HUES64 (cell line): ENCODE results near the gene ZNRF4. TPM values are rescaled to one million over a fixed set of nuclear protein-coding genes. Genes with fewer than 3 reads are reported as not detected.
"Not testable (repeated sequence)": the region's sequence is repeated elsewhere in the genome, so short reads cannot be mapped to it uniquely, and the experiment has no call there.

Source experiments
- H3K27ac ChIP-seq: 2 replicates; pipeline ENCODE4 v1.7.0; 2013; ENCODE audit warnings: low read depth, low read length, inconsistent platforms
- H3K27me3 ChIP-seq: 2 replicates; pipeline ENCODE4 v1.6.1; 2013; ENCODE audit warnings: mild to moderate bottlenecking, low read length; ENCODE audit not compliant: insufficient read depth
- H3K36me3 ChIP-seq: 2 replicates; pipeline ENCODE4 v1.6.1; 2013; ENCODE audit warnings: mild to moderate bottlenecking, low read length; ENCODE audit not compliant: insufficient read depth
- H3K4me1 ChIP-seq: 2 replicates; pipeline ENCODE4 v1.6.1; 2013; ENCODE audit warnings: mild to moderate bottlenecking, low read length, moderate library complexity; ENCODE audit not compliant: insufficient read depth
- H3K4me3 ChIP-seq: 2 replicates; pipeline ENCODE4 v1.5.1; 2013; ENCODE audit warnings: mild to moderate bottlenecking, low read length, moderate library complexity
- H3K9ac ChIP-seq: 2 replicates; pipeline ENCODE4 v1.6.1; 2013; ENCODE audit warnings: mild to moderate bottlenecking, low read depth, low read length
- H3K9me3 ChIP-seq: 2 replicates; pipeline ENCODE4 v1.6.1; 2013; ENCODE audit warnings: low read depth, low read length; ENCODE audit not compliant: insufficient read depth
- WGBS: fragments of 150-250, 120-280 bp; methylation state at CpG from one replicate; pipeline ENCODE4 v1.1.7; 2013; ENCODE audit warnings: missing lambda C conversion rate; 5-methylcytosine and 5-hydroxymethylcytosine counted together
- polyA plus RNA-seq, 2 experiments: library from polyadenylated mRNA; stranded (reverse); fragments of 50-300 nt; gene quantifications; one replicate each; pipeline ENCODE4 v1.2.3, GENCODE V29; 2013

Gene ZNRF4, protein sequence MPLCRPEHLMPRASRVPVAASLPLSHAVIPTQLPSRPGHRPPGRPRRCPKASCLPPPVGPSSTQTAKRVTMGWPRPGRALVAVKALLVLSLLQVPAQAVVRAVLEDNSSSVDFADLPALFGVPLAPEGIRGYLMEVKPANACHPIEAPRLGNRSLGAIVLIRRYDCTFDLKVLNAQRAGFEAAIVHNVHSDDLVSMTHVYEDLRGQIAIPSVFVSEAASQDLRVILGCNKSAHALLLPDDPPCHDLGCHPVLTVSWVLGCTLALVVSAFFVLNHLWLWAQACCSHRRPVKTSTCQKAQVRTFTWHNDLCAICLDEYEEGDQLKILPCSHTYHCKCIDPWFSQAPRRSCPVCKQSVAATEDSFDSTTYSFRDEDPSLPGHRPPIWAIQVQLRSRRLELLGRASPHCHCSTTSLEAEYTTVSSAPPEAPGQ
- not detected for polyA plus RNA-seq (2013, experiment 1 of 2)
- not detected for polyA plus RNA-seq (2013, experiment 2 of 2)

GRCh38 chr19:5455367-5456129, at the start of gene ZNRF4:
Gene ZNRF4 (plus strand): TSS chr19:5455417. CDS start chr19:5455492, 75 bp downstream.
- Histone ChIP-seq H3K27ac (no peak within 1 kb of the TSS), H3K9ac (no peak within 1 kb of the TSS), H3K4me1 (no peaks in the 10 kb centered on the region), H3K4me3 (no peak within 1 kb of the TSS), H3K36me3 (no peaks in the 10 kb centered on the region), H3K27me3 (no peaks in the 10 kb centered on the region), H3K9me3 (no peaks in the 10 kb centered on the region)
- WGBS, result 95% methylated on average over 62 of the region's 62 CpGs

DNA sequence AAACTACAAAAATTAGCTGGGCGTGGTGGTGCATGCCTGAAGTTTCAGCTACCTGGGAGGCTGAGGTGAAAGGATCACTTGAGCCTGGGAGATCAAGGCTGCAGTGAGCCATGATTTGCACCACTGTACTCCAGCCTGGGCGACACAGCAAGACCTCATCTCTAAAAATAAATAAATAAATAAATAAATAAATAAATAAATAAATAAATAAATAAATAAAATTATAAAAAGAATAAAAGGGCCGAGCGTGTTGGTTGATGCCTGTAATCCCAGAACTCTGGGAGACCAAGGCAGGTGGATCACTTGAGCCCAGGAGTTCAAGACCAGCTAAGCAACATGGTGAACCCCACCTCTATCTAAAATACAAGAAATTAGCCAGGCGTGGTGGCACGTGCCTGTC, 49.0 kb upstream of the ZNRF4 start:
- not testable (repeated sequence) for H3K27me3 ChIP-seq, H3K4me1 ChIP-seq, H3K4me3 ChIP-seq, H3K36me3 ChIP-seq, H3K27ac ChIP-seq, H3K9me3 ChIP-seq, H3K9ac ChIP-seq
- WGBS, result 93% methylated on average over 5 of the region's 6 CpGs

DNA sequence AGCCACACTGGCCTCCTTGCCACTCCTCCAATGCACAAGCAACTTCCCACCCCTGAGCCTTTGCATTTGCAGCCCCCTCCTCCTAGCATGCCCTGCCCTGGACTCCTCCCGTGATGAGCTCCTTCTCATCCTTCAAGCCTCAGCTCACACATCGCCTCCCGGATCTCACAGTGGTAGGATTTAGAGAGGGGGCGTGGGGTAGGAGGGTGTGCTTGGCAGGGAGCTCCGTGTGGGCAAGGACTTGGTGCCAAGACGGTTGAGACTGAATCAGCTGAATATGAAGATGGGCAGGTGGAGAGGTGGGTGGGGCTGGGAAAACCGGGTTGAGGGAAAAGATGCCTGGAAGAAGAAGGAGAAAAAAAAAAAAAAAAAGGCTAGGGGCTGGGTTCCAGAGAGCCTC, 48.4 kb upstream of the ZNRF4 start:
- peaks cover 9% of the 10 kb centered on the region for H3K27me3 ChIP-seq
- no peaks in the 10 kb centered on the region for H3K36me3 ChIP-seq
- no peak overlapping the region for H3K4me3 ChIP-seq
- WGBS, result 61% methylated on average over 7 of the region's 7 CpGs
- H3K4me1 ChIP-seq, result peaks cover 5% of the 10 kb centered on the region; the same call in 1 of the 2 replicates
- H3K27ac ChIP-seq, result no peak overlapping the region
- H3K9me3 ChIP-seq, result peaks cover 9% of the 10 kb centered on the region
- no peak overlapping the region for H3K9ac ChIP-seq

DNA sequence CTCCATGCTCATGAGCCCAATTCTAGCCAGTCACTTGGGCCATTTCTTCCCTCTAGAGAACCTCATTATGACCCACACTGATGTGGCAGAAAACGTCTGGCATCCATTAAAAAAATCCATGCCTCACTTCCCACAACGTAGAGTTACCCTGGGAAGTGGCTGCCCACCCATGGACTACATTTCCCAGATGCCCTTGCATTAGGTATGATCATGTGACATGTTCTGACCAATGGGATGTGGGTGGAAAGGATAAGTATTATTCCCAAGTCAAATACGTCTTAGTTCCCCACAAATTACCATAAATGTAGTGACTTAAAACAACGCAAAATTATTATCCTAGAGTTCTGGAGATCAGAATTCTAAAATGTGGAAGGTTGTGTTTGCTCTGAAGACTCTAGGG, 47.9 kb upstream of the ZNRF4 start:
- Histone ChIP-seq H3K27me3 (peaks cover 9% of the 10 kb centered on the region), H3K4me1 (peaks cover 5% of the 10 kb centered on the region; the same call in 1 of the 2 replicates), H3K36me3 (no peaks in the 10 kb centered on the region), H3K27ac (no peak overlapping the region), H3K9ac (no peak overlapping the region), H3K4me3 (no peak overlapping the region), H3K9me3 (peaks cover 9% of the 10 kb centered on the region)
- WGBS, result 18% methylated on average over 2 of the region's 4 CpGs

DNA sequence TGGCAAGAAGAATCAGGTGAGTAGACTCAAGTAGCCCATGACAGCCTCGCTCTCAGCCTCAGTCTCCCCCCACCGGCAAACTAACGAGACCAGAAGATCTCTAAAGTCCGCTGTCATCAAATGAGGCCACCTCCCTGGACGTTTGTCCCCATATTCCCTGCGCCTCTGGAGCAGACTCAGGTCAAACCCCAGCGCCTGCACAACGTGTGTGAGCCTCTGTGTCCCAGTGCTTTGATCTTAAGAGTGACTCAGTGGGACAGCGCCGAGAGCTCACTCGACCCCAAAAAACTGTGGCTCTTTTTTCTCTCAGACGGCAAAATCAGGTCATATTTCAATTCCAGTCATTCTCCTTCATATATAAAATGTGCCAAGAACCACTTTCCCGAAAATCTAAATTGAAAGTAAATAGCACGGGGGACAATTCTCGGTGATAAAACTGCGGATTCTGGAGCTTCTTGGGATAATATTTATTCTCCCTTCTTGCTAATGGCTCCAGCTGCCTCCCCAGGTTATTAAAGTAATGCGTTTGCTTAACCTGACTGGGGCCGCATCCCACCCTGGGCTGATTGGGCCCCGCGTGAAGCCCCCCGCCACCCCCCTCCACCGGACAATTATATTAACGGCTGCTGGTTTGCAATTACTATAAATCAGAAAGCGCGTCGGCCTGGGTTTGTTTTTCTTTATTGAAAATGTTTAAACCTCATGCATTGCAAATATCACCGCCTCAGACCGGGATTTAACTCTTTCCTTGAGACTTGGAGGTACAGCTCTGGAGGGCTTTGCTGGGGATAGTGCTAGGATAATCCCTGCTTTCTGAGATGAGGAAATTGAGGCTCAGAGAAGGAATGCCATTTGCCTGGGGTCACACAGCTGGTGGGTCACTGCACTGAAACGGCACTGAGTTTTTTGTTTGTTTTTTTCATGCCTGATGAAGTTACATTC, 37.5 kb upstream of the ZNRF4 start:
- H3K36me3 ChIP-seq, result no peaks in the 10 kb centered on the region
- H3K27me3 ChIP-seq, result no peaks in the 10 kb centered on the region
- WGBS, result 74% methylated on average over 29 of the region's 29 CpGs
- no peaks in the 10 kb centered on the region for H3K9me3 ChIP-seq
- H3K4me3 ChIP-seq, result no peak overlapping the region
- peaks cover 4% of the 10 kb centered on the region; the same call in 1 of the 2 replicates for H3K4me1 ChIP-seq
- H3K27ac ChIP-seq, result no peak overlapping the region
- H3K9ac ChIP-seq, result no peak overlapping the region

DNA sequence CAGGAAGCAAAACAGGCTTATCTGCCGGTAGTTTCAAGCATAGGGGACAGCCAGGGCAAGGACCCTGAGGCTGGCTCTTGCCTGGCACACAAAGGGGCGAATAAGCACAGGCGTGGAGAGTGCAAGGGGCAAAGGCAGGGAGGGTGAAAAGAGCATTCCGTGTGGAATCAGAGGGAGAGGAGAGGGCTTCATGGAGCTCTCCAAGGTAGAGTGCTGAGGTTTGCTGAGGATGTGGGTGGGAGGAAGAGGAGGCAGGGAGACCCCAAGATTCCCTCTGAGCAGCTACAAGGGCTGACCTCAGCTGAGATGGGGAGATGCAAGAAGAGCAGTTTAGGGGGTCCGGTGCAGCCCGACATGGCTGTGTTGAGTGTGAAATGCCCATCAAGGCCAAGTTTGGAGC, 36.5 kb upstream of the ZNRF4 start:
- H3K27ac ChIP-seq, result no peak overlapping the region
- WGBS, result 72% methylated on average over 6 of the region's 6 CpGs
- H3K4me1 ChIP-seq, result peaks cover 4% of the 10 kb centered on the region; the same call in 1 of the 2 replicates
- H3K36me3 ChIP-seq, result no peaks in the 10 kb centered on the region
- no peak overlapping the region for H3K9ac ChIP-seq
- H3K4me3 ChIP-seq, result no peak overlapping the region
- H3K27me3 ChIP-seq, result no peaks in the 10 kb centered on the region
- H3K9me3 ChIP-seq, result no peaks in the 10 kb centered on the region

- Histone ChIP-seq H3K27me3 (peaks cover 3% of the 10 kb centered on the region; the same call in 1 of the 2 replicates), H3K4me3 (no peak overlapping the region), H3K4me1 (peaks cover 4% of the 10 kb centered on the region; the same call in 1 of the 2 replicates), H3K9me3 (no peaks in the 10 kb centered on the region), H3K27ac (no peak overlapping the region), H3K36me3 (no peaks in the 10 kb centered on the region), H3K9ac (no peak overlapping the region)
- 34% methylated on average over 6 of the region's 7 CpGs for WGBS
These were observed 34.3 kb upstream of the ZNRF4 start for GRCh38 chr19:5420953-5421352.

DNA sequence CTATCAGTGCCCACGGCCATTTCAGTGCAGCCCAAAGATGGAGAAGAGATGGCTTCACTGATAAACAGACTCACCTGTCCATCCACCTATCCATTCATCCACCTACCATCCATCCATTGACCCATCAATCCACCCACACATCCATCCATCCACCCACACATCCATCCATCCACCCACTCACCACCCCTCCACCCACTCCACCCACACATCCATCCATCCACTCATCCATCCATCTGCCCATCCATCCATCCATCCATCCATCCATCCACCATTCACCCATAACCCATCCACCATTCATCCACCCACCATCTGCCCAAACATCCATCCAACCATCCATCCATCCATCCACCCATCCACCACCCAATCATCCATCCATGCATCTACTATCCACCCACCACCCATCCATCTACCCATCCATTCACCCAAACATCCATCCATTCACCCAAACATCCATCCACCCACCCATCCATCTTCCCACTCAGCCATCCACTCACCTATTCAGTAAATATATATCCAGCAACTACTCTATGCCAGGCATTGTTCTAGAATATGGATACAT, 31.6 kb upstream of the ZNRF4 start:
- Histone ChIP-seq H3K4me3 (no peak overlapping the region), H3K27ac (no peak overlapping the region), H3K4me1 (no peaks in the 10 kb centered on the region), H3K9ac (no peak overlapping the region), H3K36me3 (no peaks in the 10 kb centered on the region), H3K9me3 (no peaks in the 10 kb centered on the region), H3K27me3 (peaks cover 7% of the 10 kb centered on the region; the same call in 1 of the 2 replicates)
- 96% methylated on average over 1 of the region's 1 CpG for WGBS

DNA sequence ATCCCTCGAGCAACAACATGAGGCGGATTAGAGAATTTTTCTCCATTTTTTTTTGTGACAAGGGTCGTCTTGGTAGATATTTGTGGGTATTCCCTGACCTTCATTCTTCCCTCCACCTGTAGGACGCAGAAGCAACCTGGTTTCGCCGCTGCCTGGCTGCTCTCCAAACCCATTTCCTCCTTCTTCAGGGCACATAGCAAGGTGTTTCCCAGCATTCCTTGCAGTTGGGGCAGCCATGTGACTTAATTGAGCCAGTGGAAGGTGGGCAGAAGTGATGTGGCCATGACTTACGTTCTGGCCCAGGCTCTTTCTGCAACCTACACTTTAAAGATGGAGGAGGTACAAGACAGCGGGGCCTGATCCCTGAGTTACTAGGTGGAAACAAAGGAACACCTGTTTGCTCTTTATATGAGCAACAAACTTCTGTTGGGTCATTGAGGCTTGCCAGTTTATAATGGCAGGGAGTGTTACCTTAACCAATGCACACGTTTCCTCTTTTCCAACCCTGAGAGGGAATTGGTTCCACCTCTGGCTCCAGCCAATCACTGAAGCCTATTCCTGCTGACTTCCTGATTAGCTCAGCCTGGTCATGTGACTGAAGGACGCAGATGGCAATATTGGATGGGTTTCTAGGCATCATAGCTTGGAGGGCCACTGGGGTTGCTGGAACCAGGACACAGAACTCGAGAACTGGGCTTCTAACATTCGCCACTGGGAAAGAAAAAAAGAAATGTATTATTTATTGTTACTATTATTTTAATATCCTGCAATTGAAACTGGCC, 30.8 kb upstream of the ZNRF4 start:
- 85% methylated on average over 11 of the region's 12 CpGs for WGBS
- H3K4me3 ChIP-seq, result no peak overlapping the region

GRCh38 chr19:5425260-5425659, 30.0 kb upstream of the ZNRF4 start:
- Histone ChIP-seq H3K9me3 (no peaks in the 10 kb centered on the region), H3K4me3 (no peak overlapping the region), H3K9ac (no peak overlapping the region), H3K36me3 (no peaks in the 10 kb centered on the region), H3K27me3 (peaks cover 7% of the 10 kb centered on the region; the same call in 1 of the 2 replicates), H3K27ac (no peak overlapping the region), H3K4me1 (no peaks in the 10 kb centered on the region)
- 80% methylated on average over 1 of the region's 1 CpG for WGBS

More for the DNA sequence above, 30.8 kb upstream of the ZNRF4 start:
- Histone ChIP-seq H3K4me1 (no peaks in the 10 kb centered on the region), H3K9ac (no peak overlapping the region), H3K27ac (no peak overlapping the region), H3K27me3 (peaks cover 7% of the 10 kb centered on the region; the same call in 1 of the 2 replicates), H3K36me3 (no peaks in the 10 kb centered on the region), H3K9me3 (no peaks in the 10 kb centered on the region)
